Ovary (tissue), 3 donors: ENCODE measurements around the gene RAB40C.
A peak's percentile ranks its signal among the peaks of the same experiment; 100 is the strongest.

Experiments
- EP300 ChIP-seq: sonication (generic); formaldehyde crosslinking; IDR thresholded peaks from one replicate; pipeline ENCODE4 v1.6.1; 2017; ENCODE audit warnings: antibody characterized with exemption
- TF ChIP-seq, protein P1 (sequence below), 3 donors: fragments of 450-650 bp in 2 of 3; fragments of 200-600 bp in 1 of 3; IDR thresholded peaks; one replicate each; pipeline versions ENCODE4 v1.5.1 to v1.8.0; 2016 to 2022; ENCODE audit warnings: antibody characterized with exemption in 3 of 3, mild to moderate bottlenecking in 1 of 3
- donor health status: DM: no; HTN: no; CAD: no.

DNA sequence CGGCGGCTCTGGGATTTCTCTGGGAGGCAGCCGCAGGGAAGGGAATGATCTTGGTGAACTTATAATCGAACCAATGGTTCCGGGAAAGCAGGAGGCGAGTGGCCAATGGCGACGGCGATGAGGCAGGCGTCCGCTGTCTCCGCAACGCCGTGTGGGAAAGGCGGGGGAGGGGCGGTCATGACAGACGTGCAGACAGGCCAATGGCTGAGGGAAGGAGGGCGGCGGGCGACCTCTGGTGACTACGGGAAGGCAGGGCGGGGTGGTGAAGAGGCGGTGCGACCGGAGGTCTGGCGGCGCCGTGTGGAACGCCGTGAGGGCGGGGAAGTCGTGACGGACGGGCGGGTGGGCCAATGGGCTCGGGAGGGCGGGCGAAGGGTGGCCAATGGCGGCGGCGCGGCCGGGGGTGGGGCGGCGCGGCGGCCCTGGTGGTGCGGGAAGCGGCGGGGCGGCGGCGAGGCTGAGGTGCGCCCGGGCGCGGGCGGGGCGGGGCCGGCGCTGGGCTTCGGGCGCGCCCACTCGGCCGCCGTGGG is at the start of gene RAB40C:
- TF ChIP-seq, protein P1, sequence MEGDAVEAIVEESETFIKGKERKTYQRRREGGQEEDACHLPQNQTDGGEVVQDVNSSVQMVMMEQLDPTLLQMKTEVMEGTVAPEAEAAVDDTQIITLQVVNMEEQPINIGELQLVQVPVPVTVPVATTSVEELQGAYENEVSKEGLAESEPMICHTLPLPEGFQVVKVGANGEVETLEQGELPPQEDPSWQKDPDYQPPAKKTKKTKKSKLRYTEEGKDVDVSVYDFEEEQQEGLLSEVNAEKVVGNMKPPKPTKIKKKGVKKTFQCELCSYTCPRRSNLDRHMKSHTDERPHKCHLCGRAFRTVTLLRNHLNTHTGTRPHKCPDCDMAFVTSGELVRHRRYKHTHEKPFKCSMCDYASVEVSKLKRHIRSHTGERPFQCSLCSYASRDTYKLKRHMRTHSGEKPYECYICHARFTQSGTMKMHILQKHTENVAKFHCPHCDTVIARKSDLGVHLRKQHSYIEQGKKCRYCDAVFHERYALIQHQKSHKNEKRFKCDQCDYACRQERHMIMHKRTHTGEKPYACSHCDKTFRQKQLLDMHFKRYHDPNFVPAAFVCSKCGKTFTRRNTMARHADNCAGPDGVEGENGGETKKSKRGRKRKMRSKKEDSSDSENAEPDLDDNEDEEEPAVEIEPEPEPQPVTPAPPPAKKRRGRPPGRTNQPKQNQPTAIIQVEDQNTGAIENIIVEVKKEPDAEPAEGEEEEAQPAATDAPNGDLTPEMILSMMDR (IDR thresholded peaks at IDR 0.05): peak in 2 of 3 donors; percentile 19 to 54
- peak; percentile 76 for TF ChIP-seq EP300
